Measurements from ENCODE around the gene ESR1. TPM values are rescaled to one million over a fixed set of nuclear protein-coding genes. Genes with fewer than 3 reads are reported as not detected.

ESR1 gene
- total RNA-seq, 1 experiment from 2014 or later, result 0.26 TPM

- DNase-seq (ENCODE audit: low read depth, low spot score), result no peak
- in situ Hi-C loops (cut with HindIII; ENCODE audit: low pct_unique_long_range_greater_than_20kb, low sequenced_read_pairs), result no loop called here
Measured at GRCh38 chr6:152161501-152161900, 354.0 kb downstream of the ESR1 start.

GRCh38 chr6:152164957-152165356, 357.5 kb downstream of the ESR1 start:
- in situ Hi-C loops (cut with HindIII; ENCODE audit: low pct_unique_long_range_greater_than_20kb, low sequenced_read_pairs), result no loop called here
- no peak for DNase-seq (ENCODE audit: low read depth, low spot score)

GRCh38 chr6:152166497-152166896, 359.0 kb downstream of the ESR1 start:
- no peak for DNase-seq (ENCODE audit: low read depth, low spot score)
- in situ Hi-C loops (cut with HindIII; ENCODE audit: low pct_unique_long_range_greater_than_20kb, low sequenced_read_pairs), result no loop called here

GRCh38 chr6:152166897-152167296, 359.4 kb downstream of the ESR1 start:
- in situ Hi-C loops (cut with HindIII; ENCODE audit: low pct_unique_long_range_greater_than_20kb, low sequenced_read_pairs), result no loop called here

GRCh38 chr6:152167641-152168603, 360.4 kb downstream of the ESR1 start:
- DNase-seq (ENCODE audit: low read depth, low spot score), result no peak
- in situ Hi-C loops (cut with HindIII; ENCODE audit: low pct_unique_long_range_greater_than_20kb, low sequenced_read_pairs), result no loop called here

More at GRCh38 chr6:152166897-152167296, 359.4 kb downstream of the ESR1 start:
- no peak for DNase-seq (ENCODE audit: low read depth, low spot score)

GRCh38 chr6:152170313-152170701, 362.8 kb downstream of the ESR1 start:
- in situ Hi-C loops (cut with HindIII; ENCODE audit: low pct_unique_long_range_greater_than_20kb, low sequenced_read_pairs), result no loop called here
- DNase-seq (ENCODE audit: low read depth, low spot score), result no peak

GRCh38 chr6:152170702-152171667, 363.5 kb downstream of the ESR1 start:
- in situ Hi-C loops (cut with HindIII; ENCODE audit: low pct_unique_long_range_greater_than_20kb, low sequenced_read_pairs), result no loop called here
- DNase-seq (ENCODE audit: low read depth, low spot score), result no peak

GRCh38 chr6:152173321-152173720, 365.8 kb downstream of the ESR1 start:
- no peak for DNase-seq (ENCODE audit: low read depth, low spot score)
- in situ Hi-C loops (cut with HindIII; ENCODE audit: low pct_unique_long_range_greater_than_20kb, low sequenced_read_pairs), result no loop called here

GRCh38 chr6:152173957-152174356, 366.5 kb downstream of the ESR1 start:
- DNase-seq (ENCODE audit: low read depth, low spot score), result no peak

GRCh38 chr6:152176268-152176667, 368.8 kb downstream of the ESR1 start:
- no peak for DNase-seq (ENCODE audit: low read depth, low spot score)
- in situ Hi-C loops (cut with HindIII; ENCODE audit: low pct_unique_long_range_greater_than_20kb, low sequenced_read_pairs), result no loop called here

More at GRCh38 chr6:152173957-152174356, 366.5 kb downstream of the ESR1 start:
- in situ Hi-C loops (cut with HindIII; ENCODE audit: low pct_unique_long_range_greater_than_20kb, low sequenced_read_pairs), result no loop called here

Data from SK-MEL-5 (cell line).